Parathyroid adenoma (tissue), 2 donors: ENCODE data around the gene HEATR1.

Source experiments
- H2AFZ ChIP-seq: fragments of 300-600 bp; sonication (generic); one replicate; pipeline ENCODE4 v1.7.0; 2017; ENCODE audit warnings: antibody characterized with exemption, mild to moderate bottlenecking
- H3K27ac ChIP-seq: fragments of 300-600 bp; sonication (generic); one replicate; pipeline ENCODE4 v1.7.0; 2017
- H3K27me3 ChIP-seq: fragments of 300-600 bp; sonication (generic); one replicate; pipeline ENCODE4 v1.7.0; 2017; ENCODE audit warnings: low read length; ENCODE audit not compliant: control insufficient read depth, insufficient read depth
- H3K36me3 ChIP-seq: fragments of 300-600 bp; sonication (generic); one replicate; pipeline ENCODE4 v1.7.0; 2017; ENCODE audit warnings: low read length; ENCODE audit not compliant: control insufficient read depth, insufficient read depth
- H3K4me1 ChIP-seq: fragments of 300-600 bp; sonication (generic); one replicate; pipeline ENCODE4 v1.7.0; 2017; ENCODE audit warnings: control low read depth
- H3K4me2 ChIP-seq: fragments of 300-600 bp; sonication (generic); one replicate; pipeline ENCODE4 v1.7.0; 2017; ENCODE audit warnings: low read length
- H3K4me3 ChIP-seq: fragments of 300-600 bp; sonication (generic); one replicate; pipeline ENCODE4 v1.7.0; 2017; ENCODE audit warnings: low read depth, low read length
- H3K79me2 ChIP-seq: fragments of 300-600 bp; sonication (generic); one replicate; pipeline ENCODE4 v1.7.0; 2017; ENCODE audit warnings: control low read depth
- H3K9ac ChIP-seq: fragments of 300-600 bp; sonication (generic); one replicate; pipeline ENCODE4 v1.7.0; 2017; ENCODE audit warnings: mild to moderate bottlenecking
- H3K9me3 ChIP-seq: fragments of 300-600 bp; sonication (generic); one replicate; pipeline ENCODE4 v1.7.0; 2017; ENCODE audit warnings: low read length; ENCODE audit not compliant: control insufficient read depth
- CTCF ChIP-seq: fragments of 300-600 bp; sonication (generic); IDR thresholded peaks from one replicate; pipeline ENCODE4 v1.7.0; 2017; ENCODE audit warnings: antibody characterized with exemption, mild to moderate bottlenecking
- donor health status: primary hyperparathyroidism.

Gene HEATR1

GRCh38 chr1:236575523-236575922, 28.8 kb downstream of the HEATR1 start:
- H3K9me3 ChIP-seq = no peaks in the 10 kb centered on the region
- no peaks in the 10 kb centered on the region for H3K27me3 ChIP-seq
- no peak overlapping the region for H3K4me2 ChIP-seq
- H3K27ac ChIP-seq = no peak overlapping the region
- H3K9ac ChIP-seq = no peak overlapping the region
- no peaks in the 10 kb centered on the region for H3K4me1 ChIP-seq
- no peak overlapping the region for H3K4me3 ChIP-seq
- no peaks in the 10 kb centered on the region for H3K79me2 ChIP-seq
- TF ChIP-seq CTCF = no peak
- H2AFZ ChIP-seq = no peak overlapping the region
- H3K36me3 ChIP-seq = no peaks in the 10 kb centered on the region

GRCh38 chr1:236568285-236568894, 35.9 kb downstream of the HEATR1 start:
- Histone ChIP-seq H3K79me2 (no peaks in the 10 kb centered on the region), H3K36me3 (no peaks in the 10 kb centered on the region), H3K27ac (no peak overlapping the region), H3K4me3 (no peak overlapping the region), H3K27me3 (no peaks in the 10 kb centered on the region), H3K4me2 (no peak overlapping the region), H3K9ac (no peak overlapping the region), H3K9me3 (no peaks in the 10 kb centered on the region), H3K4me1 (no peaks in the 10 kb centered on the region), H2AFZ (no peak overlapping the region)
- no peak for TF ChIP-seq CTCF

GRCh38 chr1:236565530-236565929, 38.8 kb downstream of the HEATR1 start:
- H3K4me2 ChIP-seq = no peak overlapping the region
- no peaks in the 10 kb centered on the region for H3K36me3 ChIP-seq
- no peak for TF ChIP-seq CTCF
- H3K4me1 ChIP-seq = no peaks in the 10 kb centered on the region
- H3K27me3 ChIP-seq = no peaks in the 10 kb centered on the region
- H3K4me3 ChIP-seq = no peak overlapping the region
- H3K9me3 ChIP-seq = no peaks in the 10 kb centered on the region
- no peak overlapping the region for H3K27ac ChIP-seq
- no peak overlapping the region for H2AFZ ChIP-seq
- H3K9ac ChIP-seq = no peak overlapping the region
- H3K79me2 ChIP-seq = no peaks in the 10 kb centered on the region

GRCh38 chr1:236561976-236562375, 42.3 kb downstream of the HEATR1 start:
- TF ChIP-seq CTCF = no peak
- Histone ChIP-seq H3K4me1 (no peaks in the 10 kb centered on the region), H3K9me3 (no peaks in the 10 kb centered on the region), H3K27me3 (no peaks in the 10 kb centered on the region), H3K4me3 (no peak overlapping the region), H3K9ac (no peak overlapping the region), H3K36me3 (no peaks in the 10 kb centered on the region), H3K4me2 (no peak overlapping the region), H3K79me2 (no peaks in the 10 kb centered on the region), H3K27ac (no peak overlapping the region), H2AFZ (no peak overlapping the region)

GRCh38 chr1:236560213-236560771, 44.0 kb downstream of the HEATR1 start:
- Histone ChIP-seq H3K27ac (no peak overlapping the region), H2AFZ (no peak overlapping the region), H3K36me3 (no peaks in the 10 kb centered on the region), H3K4me1 (no peaks in the 10 kb centered on the region), H3K9me3 (no peaks in the 10 kb centered on the region), H3K4me3 (no peak overlapping the region), H3K27me3 (no peaks in the 10 kb centered on the region), H3K4me2 (no peak overlapping the region), H3K79me2 (no peaks in the 10 kb centered on the region), H3K9ac (no peak overlapping the region)
- no peak for TF ChIP-seq CTCF
